ENCODE results near the gene LAMA2. TPM values are rescaled to one million over a fixed set of nuclear protein-coding genes. Genes with fewer than 3 reads are reported as not detected.

Gene LAMA2
- total and polyA plus RNA-seq, 2 of the 8 experiments (the other 6 are each of a cell fraction or from before 2014, with no cell fraction given): 1.3 to 3.8 TPM

DNA sequence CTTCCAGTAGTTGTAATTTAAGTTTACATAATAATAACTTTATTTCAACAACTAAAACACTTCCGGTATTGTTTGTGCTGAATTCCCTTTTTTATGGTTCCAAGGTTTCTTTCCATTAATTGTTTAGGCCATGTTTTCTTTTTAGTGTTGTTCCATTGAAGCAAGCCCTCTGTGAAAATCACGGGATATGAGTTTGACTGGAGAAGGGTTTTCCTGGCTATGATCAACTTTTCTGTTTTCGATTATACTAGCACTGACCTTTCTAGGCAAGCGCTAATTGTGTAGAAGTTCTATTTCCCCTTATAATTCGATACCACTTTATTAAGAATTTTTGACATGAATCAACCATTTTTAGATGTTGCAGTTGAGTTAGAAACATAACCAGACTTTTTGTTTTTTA lies 2.4 kb downstream of the LAMA2 start (continued):
- TF ChIP-seq HDAC2 (IDR thresholded peaks at IDR 0.05; ENCODE audit: borderline replicate concordance in 1 of 2, low read depth in 2 of 2, low read length in 2 of 2) (no peak), FOSL1 (IDR thresholded peaks at IDR 0.05; ENCODE audit: insufficient read depth, low read depth, low read length) (no peak)
